ENCODE results near the gene GATAD2B. TPM values are rescaled to one million over a fixed set of nuclear protein-coding genes. Genes with fewer than 3 reads are reported as not detected.

The GATAD2B gene
- total RNA-seq, 3 donors from 2014 or later (not counting 1 experiment from before 2014, with no cell fraction given): 68.1 to 91.3 (median 75.5) TPM

GRCh38 chr1:153833171-153833570 is 89.6 kb downstream of the GATAD2B start:
- no peak overlapping the region for H3K27ac ChIP-seq (ENCODE audit: low read length)
- H3K9me3 ChIP-seq (ENCODE audit: control insufficient read depth, insufficient read depth, low read length): no peaks in the 10 kb centered on the region
- no peaks in the 10 kb centered on the region for H3K27me3 ChIP-seq (ENCODE audit: control insufficient read depth, insufficient read depth, low read length)
- Mint-ChIP-seq H3K36me3 (no peaks in the 10 kb centered on the region), H3K4me3 (no peak overlapping the region), H3K27ac (peak overlapping the region; percentile 27 to 45), H3K9me3 (no peaks in the 10 kb centered on the region), H3K4me1 (peaks cover 14 to 18% of the 10 kb centered on the region in 2 donors), H3K27me3 (ENCODE audit: low read depth in 2 of 2) (no peaks in the 10 kb centered on the region)
- peaks cover 2% of the 10 kb centered on the region for H3K36me3 ChIP-seq (ENCODE audit: control insufficient read depth, insufficient read depth, low read length)
- DNase-seq: no peak
- H3K4me1 ChIP-seq (ENCODE audit: control insufficient read depth, insufficient read depth, low read length): no peaks in the 10 kb centered on the region
- ATAC-seq: no peak
- intact Hi-C loops (cut with micrococcal nuclease): no loop called here
- no peak for TF ChIP-seq CTCF (IDR thresholded peaks at IDR 0.05)
- no peak overlapping the region for H3K4me3 ChIP-seq (ENCODE audit: low read length)
- 92% methylated on average over 3 of the region's 3 CpGs for WGBS (ENCODE audit: insufficient coverage)

GRCh38 chr1:153832293-153832692 is 90.5 kb downstream of the GATAD2B start:
- TF ChIP-seq CTCF (IDR thresholded peaks at IDR 0.05): no peak
- no peak overlapping the region for H3K4me3 ChIP-seq (ENCODE audit: low read length)
- Mint-ChIP-seq H3K36me3 (no peaks in the 10 kb centered on the region), H3K4me3 (no peak overlapping the region), H3K27me3 (ENCODE audit: low read depth in 2 of 2) (no peaks in the 10 kb centered on the region), H3K27ac (no peak overlapping the region), H3K9me3 (no peaks in the 10 kb centered on the region), H3K4me1 (peaks cover 14% of the 10 kb centered on the region in 2 donors)
- no peaks in the 10 kb centered on the region for H3K4me1 ChIP-seq (ENCODE audit: control insufficient read depth, insufficient read depth, low read length)
- no peaks in the 10 kb centered on the region for H3K27me3 ChIP-seq (ENCODE audit: control insufficient read depth, insufficient read depth, low read length)
- ATAC-seq (no peak), DNase-seq (no peak)
- H3K9me3 ChIP-seq (ENCODE audit: control insufficient read depth, insufficient read depth, low read length): no peaks in the 10 kb centered on the region
- intact Hi-C loops (cut with micrococcal nuclease): no loop called here
- peaks cover 11% of the 10 kb centered on the region for H3K36me3 ChIP-seq (ENCODE audit: control insufficient read depth, insufficient read depth, low read length)
- 92% methylated on average over 3 of the region's 3 CpGs for WGBS (ENCODE audit: insufficient coverage)
- H3K27ac ChIP-seq (ENCODE audit: low read length): no peak overlapping the region

- TF ChIP-seq CTCF (IDR thresholded peaks at IDR 0.05): no peak
- 75% methylated on average over 1 of the region's 2 CpGs for WGBS (ENCODE audit: insufficient coverage)
- no peaks in the 10 kb centered on the region for H3K36me3 Mint-ChIP-seq
- no peaks in the 10 kb centered on the region for H3K27me3 Mint-ChIP-seq (ENCODE audit: low read depth in 2 of 2)
- no peak for ATAC-seq
- no peak for DNase-seq
- H3K27me3 ChIP-seq (ENCODE audit: control insufficient read depth, insufficient read depth, low read length): no peaks in the 10 kb centered on the region
- no peak overlapping the region for H3K4me3 Mint-ChIP-seq
- H3K4me3 ChIP-seq (ENCODE audit: low read length): no peak overlapping the region
- H3K9me3 ChIP-seq (ENCODE audit: control insufficient read depth, insufficient read depth, low read length): no peaks in the 10 kb centered on the region
- no peaks in the 10 kb centered on the region for H3K9me3 Mint-ChIP-seq
- no peaks in the 10 kb centered on the region for H3K4me1 ChIP-seq (ENCODE audit: control insufficient read depth, insufficient read depth, low read length)
- H3K36me3 ChIP-seq (ENCODE audit: control insufficient read depth, insufficient read depth, low read length): peaks cover 20% of the 10 kb centered on the region
- intact Hi-C loops (cut with micrococcal nuclease): no loop called here
- H3K27ac Mint-ChIP-seq: peak overlapping the region in 1 of 2 donors; percentile 48
- H3K4me1 Mint-ChIP-seq: peaks cover 14% of the 10 kb centered on the region in 2 donors
- H3K27ac ChIP-seq (ENCODE audit: low read length): no peak overlapping the region
Observed at GRCh38 chr1:153831026-153831425, 91.7 kb downstream of the GATAD2B start.
